Measurements from ENCODE around the gene USHBP1. TPM values are rescaled to one million over a fixed set of nuclear protein-coding genes. Genes with fewer than 3 reads are reported as not detected.
"Not testable (repeated sequence)": the region's sequence is repeated elsewhere in the genome, so short reads cannot be mapped to it uniquely, and the experiment has no call there.

USHBP1 gene
- total RNA-seq, 1 experiment from 2014 or later = 0.15 TPM

DNA sequence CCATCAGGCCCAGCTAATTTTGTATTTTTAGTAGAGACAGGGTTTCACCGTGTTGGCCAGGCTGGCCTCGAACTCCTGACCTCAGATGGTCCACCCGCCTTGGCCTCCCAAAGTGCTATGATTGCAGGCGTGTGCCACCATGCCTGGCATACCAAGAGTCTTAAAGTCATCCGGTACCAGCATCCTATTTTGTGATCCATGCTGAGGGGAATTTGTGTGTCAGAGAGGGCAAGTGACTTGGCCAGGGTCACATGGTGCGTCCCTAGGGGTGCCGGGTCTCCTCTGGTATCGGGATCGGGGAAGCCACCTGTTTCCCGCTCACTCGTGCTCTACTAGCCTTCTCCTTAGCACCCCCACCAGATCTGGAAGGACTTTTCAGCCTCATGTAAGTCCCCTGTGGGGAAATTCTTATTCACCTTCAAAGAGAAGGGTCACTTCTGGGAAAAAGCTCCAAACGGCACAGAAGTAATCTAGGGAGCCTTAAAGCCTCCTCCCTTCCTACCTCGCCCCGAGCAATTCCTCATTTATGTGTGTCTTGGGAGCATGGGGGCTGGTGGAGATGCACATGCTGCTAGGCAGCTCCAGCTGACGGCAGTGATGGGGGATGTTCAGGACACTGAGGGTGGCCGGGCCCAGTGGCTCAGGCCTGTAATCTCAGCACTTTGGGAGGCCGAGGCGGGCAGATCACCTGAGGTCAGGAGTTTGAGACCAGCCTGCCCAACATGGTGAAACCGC is 11.1 kb upstream of the USHBP1 start (continued):
- TF ChIP-seq, protein P1, sequence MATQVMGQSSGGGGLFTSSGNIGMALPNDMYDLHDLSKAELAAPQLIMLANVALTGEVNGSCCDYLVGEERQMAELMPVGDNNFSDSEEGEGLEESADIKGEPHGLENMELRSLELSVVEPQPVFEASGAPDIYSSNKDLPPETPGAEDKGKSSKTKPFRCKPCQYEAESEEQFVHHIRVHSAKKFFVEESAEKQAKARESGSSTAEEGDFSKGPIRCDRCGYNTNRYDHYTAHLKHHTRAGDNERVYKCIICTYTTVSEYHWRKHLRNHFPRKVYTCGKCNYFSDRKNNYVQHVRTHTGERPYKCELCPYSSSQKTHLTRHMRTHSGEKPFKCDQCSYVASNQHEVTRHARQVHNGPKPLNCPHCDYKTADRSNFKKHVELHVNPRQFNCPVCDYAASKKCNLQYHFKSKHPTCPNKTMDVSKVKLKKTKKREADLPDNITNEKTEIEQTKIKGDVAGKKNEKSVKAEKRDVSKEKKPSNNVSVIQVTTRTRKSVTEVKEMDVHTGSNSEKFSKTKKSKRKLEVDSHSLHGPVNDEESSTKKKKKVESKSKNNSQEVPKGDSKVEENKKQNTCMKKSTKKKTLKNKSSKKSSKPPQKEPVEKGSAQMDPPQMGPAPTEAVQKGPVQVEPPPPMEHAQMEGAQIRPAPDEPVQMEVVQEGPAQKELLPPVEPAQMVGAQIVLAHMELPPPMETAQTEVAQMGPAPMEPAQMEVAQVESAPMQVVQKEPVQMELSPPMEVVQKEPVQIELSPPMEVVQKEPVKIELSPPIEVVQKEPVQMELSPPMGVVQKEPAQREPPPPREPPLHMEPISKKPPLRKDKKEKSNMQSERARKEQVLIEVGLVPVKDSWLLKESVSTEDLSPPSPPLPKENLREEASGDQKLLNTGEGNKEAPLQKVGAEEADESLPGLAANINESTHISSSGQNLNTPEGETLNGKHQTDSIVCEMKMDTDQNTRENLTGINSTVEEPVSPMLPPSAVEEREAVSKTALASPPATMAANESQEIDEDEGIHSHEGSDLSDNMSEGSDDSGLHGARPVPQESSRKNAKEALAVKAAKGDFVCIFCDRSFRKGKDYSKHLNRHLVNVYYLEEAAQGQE (IDR thresholded peaks at IDR 0.05; ENCODE audit: low read depth) = no peak
- no peak for TF ChIP-seq CBX3 (IDR thresholded peaks at IDR 0.05; ENCODE audit: low read depth)
- no peak for TF ChIP-seq SIN3A (IDR thresholded peaks at IDR 0.05; ENCODE audit: low read depth)

DNA sequence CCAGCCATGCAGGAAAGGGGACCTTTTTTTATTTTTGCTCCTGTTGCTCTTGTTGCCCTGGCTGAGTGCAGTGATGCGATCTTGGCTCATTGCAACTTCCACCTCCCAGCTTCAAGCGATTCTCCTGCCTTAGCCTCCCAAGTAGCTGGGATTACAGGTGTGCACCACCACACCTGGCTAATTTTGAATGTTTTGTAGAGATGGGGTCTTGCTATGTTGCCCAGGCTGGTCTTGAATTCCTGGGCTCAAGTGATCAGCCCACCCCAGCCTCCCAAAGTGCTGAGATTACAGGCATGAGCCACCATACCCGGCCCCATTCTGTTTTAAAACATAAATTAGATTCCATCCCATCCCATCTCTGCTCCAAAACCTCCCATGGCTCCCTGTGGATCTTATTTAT is 10.3 kb upstream of the USHBP1 start:
- ATAC-seq; H4K20me1 ChIP-seq (ENCODE audit: insufficient read depth); DNase-seq (ENCODE audit: low read depth, low spot score); H3K9me3 ChIP-seq (ENCODE audit: control insufficient read depth in 1 of 2, insufficient read depth in 1 of 2, low read depth in 1 of 2, low read length in 2 of 2); CTCF ChIA-PET; POLR2A ChIA-PET; intact Hi-C loops (cut with micrococcal nuclease); H3K79me2 ChIP-seq (ENCODE audit: insufficient read depth, low read length); H3K27ac ChIP-seq (ENCODE audit: low read depth, low read length); H3K4me2 ChIP-seq (ENCODE audit: low read length); H3K9ac ChIP-seq (ENCODE audit: low read length); H2AFZ ChIP-seq (ENCODE audit: low read depth, low read length, poor library complexity, severe bottlenecking); RAD21 ChIA-PET (ENCODE audit: low non-redundant PET in 1 of 2, low total read pairs in 2 of 2, uncharacterized antibody in 2 of 2, unreplicated experiment in 2 of 2); H3K4me3 ChIP-seq (replicated peaks in 1 of 2; ENCODE audit: low read depth in 1 of 2, low read length in 2 of 2); H3K9me2 ChIP-seq (ENCODE audit: insufficient read depth); H3K4me1 ChIP-seq (ENCODE audit: control insufficient read depth in 1 of 2, insufficient read depth in 2 of 2, low read length in 2 of 2); H3K27me3 ChIP-seq (ENCODE audit: insufficient read depth, low read length); BruUV-seq (replicated peaks): not testable (repeated sequence)
- peaks cover 17 to 46% of the 10 kb centered on the region in 2 experiments for H3K36me3 ChIP-seq (ENCODE audit: control insufficient read depth in 1 of 2, insufficient read depth in 2 of 2, low read length in 2 of 2)

Data from HCT116 (cell line).